GM19043 (cell line): ENCODE results near the gene TMEM132C.

Source experiments
- ATAC-seq: cut with Tn5 transposase; IDR thresholded peaks from one replicate; pipeline ENCODE4 v1.9.1; 2021; ENCODE audit warnings: low read depth; ENCODE audit not compliant: unreplicated experiment

TMEM132C gene

DNA sequence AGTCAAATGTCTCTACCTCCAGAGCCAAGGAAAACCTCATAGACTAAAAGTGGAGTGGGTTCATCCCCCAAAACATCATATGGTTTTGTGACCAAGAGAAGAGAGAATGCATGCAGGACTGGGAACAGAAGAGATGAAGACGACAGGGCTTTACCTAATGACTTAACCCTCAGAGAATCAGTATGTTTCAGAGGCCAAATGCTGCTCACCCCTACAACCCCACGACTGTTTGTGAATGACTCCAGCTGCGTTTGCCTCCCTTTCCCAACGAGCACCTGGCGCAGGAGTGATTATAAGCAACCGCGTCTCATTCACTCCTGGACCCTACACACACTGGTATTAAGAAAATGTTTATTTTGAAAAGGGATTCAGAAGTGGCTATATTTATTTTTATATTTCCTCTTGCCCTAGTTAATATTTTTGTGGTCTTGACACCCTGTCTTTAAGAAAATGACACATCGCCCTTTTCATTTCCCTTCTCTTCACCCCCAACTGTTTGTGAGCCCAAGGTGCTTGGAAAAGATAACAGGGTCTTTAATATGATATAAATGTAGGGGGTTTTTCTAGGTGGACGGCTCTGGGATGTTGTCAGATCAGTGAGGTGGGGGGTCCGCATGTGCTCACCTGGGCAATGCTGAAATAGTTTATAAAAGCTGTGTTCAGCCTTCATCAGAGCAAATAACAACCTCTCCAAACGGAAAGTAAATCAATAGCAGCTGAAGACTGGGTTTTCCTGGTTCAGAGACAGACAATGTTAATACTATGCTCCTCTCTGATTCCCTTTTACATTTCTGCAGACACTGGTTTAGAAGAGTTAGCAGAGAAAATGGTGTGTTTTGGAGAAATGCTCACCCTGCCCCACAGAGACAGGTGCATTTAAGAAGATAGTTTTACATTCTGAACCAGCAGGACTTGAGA, 479.1 kb downstream of the TMEM132C start:
- ATAC-seq = no peak

GRCh38 chr12:128747441-128747840, 480.5 kb downstream of the TMEM132C start:
- ATAC-seq = no peak

GRCh38 chr12:128752386-128752785, 485.4 kb downstream of the TMEM132C start:
- no peak for ATAC-seq

GRCh38 chr12:128753438-128753837, 486.5 kb downstream of the TMEM132C start:
- ATAC-seq = no peak

GRCh38 chr12:128754275-128754674, 487.3 kb downstream of the TMEM132C start:
- ATAC-seq = no peak

DNA sequence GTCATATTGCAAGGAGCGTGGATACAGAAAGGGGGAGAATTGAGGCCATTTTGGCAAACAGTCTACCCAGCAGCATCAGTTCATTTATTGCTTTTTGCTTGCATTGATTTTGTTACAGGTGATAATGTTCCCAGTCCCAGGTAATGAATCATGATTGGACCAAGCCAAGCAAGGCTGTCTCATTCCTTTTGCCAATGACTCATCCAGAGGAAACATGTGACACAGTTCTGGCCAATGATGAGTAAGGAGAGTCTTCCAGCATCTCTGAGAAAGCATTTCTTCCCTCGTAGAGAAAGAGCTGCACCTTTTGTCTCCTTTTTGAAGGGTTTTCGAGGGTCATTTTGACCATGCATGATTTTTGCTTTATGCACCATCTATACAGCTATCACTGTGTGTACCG, 488.6 kb downstream of the TMEM132C start:
- ATAC-seq = no peak
